Peyer's patch (tissue), 4 donors: Measurements from ENCODE around the gene AKR1E2.

Experiments
- POLR2A ChIP-seq, 2 donors: fragments of 450-650 bp; IDR thresholded peaks; one replicate each; pipeline ENCODE4 v1.5.1; 2017; ENCODE audit warnings: antibody characterized with exemption in 2 of 2, mild to moderate bottlenecking in 2 of 2, moderate library complexity in 2 of 2
- TF ChIP-seq, protein P1 (sequence below), 6 experiments: fragments of 450-650 bp in 4 of 6; fragments of 200-600 bp in 2 of 6; sonication (generic) in 1 of 6; IDR thresholded peaks; one replicate each; pipeline ENCODE4 v1.5.1; 2017 to 2019; ENCODE audit warnings: antibody characterized with exemption in 6 of 6, mild to moderate bottlenecking in 3 of 6, moderate library complexity in 1 of 6

DNA sequence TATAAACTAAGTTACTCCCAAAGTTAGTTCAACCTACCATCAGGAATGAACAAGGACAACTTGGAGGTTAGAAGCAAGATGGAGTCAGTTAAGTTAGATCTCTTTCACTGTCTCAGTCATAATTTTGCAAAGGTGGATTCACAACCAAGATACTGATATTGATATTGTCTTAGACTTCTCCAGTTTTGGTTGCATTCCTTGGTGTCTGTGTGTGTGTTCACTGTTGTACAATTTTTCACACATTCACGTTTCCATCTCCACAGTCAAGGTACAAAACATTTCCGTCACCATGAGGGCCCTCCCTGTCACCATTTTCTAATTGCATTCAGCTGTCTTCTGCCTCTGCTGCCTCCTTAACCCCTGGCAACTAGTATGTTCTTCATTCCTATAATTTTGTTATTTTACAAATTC is 41.1 kb downstream of the AKR1E2 start:
- TF ChIP-seq, protein P1, sequence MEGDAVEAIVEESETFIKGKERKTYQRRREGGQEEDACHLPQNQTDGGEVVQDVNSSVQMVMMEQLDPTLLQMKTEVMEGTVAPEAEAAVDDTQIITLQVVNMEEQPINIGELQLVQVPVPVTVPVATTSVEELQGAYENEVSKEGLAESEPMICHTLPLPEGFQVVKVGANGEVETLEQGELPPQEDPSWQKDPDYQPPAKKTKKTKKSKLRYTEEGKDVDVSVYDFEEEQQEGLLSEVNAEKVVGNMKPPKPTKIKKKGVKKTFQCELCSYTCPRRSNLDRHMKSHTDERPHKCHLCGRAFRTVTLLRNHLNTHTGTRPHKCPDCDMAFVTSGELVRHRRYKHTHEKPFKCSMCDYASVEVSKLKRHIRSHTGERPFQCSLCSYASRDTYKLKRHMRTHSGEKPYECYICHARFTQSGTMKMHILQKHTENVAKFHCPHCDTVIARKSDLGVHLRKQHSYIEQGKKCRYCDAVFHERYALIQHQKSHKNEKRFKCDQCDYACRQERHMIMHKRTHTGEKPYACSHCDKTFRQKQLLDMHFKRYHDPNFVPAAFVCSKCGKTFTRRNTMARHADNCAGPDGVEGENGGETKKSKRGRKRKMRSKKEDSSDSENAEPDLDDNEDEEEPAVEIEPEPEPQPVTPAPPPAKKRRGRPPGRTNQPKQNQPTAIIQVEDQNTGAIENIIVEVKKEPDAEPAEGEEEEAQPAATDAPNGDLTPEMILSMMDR (IDR thresholded peaks at IDR 0.05) = no peak
- no peak for TF ChIP-seq POLR2A (IDR thresholded peaks at IDR 0.05)
